ENCODE results near the gene SLC37A2.

DNA sequence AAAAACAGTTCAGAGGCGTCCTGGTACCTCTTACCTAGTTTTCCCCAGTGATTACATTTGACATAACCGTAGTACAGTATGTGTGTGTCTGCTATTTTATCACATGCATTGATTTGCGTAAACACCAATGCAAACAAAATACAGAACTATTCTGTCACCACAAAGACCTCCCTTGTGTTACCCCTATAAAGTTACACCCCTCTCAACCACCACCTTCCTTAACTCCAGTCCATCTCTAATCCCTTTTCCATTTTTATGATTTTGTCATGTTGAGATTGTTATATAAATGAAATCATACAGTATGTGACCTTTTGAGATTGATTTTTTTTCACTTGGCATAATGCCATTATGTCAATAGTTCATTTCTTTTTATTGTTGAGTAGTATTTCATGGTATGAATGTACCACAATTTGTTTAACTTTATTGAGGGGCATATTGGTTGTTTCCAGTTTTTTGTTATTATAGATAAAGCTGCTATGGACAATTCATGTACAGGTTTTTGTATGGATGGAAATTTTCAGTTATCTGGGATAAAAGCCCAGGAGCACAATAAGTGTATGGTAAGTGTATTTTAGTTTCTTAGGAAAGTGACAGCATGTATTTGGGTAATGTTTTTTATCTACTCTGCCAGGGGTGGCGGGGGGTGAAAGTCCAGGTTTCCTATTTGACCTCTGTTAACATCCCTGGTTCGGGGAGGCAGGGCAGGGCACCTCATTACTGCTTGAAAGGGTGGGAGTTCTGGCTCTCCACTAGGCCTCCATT is 6.0 kb upstream of the SLC37A2 start:
- TF ChIP-seq, protein P1, sequence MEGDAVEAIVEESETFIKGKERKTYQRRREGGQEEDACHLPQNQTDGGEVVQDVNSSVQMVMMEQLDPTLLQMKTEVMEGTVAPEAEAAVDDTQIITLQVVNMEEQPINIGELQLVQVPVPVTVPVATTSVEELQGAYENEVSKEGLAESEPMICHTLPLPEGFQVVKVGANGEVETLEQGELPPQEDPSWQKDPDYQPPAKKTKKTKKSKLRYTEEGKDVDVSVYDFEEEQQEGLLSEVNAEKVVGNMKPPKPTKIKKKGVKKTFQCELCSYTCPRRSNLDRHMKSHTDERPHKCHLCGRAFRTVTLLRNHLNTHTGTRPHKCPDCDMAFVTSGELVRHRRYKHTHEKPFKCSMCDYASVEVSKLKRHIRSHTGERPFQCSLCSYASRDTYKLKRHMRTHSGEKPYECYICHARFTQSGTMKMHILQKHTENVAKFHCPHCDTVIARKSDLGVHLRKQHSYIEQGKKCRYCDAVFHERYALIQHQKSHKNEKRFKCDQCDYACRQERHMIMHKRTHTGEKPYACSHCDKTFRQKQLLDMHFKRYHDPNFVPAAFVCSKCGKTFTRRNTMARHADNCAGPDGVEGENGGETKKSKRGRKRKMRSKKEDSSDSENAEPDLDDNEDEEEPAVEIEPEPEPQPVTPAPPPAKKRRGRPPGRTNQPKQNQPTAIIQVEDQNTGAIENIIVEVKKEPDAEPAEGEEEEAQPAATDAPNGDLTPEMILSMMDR (IDR thresholded peaks at IDR 0.05): no peak
- TF ChIP-seq POLR2A (IDR thresholded peaks at IDR 0.05): no peak

Data from esophagus squamous epithelium (tissue), 4 donors.